ENCODE measurements around the gene RET.
"Not testable (repeated sequence)": the region's sequence is repeated elsewhere in the genome, so short reads cannot be mapped to it uniquely, and the experiment has no call there.

Gene RET

GRCh38 chr10:43136432-43136831, 59.6 kb downstream of the RET start:
- DNase-seq (ENCODE audit: low read depth) = no peak

GRCh38 chr10:43136995-43137716, 60.3 kb downstream of the RET start:
- no peak for DNase-seq (ENCODE audit: low read depth)

GRCh38 chr10:43137717-43138020, 60.8 kb downstream of the RET start:
- DNase-seq (ENCODE audit: low read depth) = no peak

- no peak for DNase-seq (ENCODE audit: low read depth)
These were observed 61.3 kb downstream of the RET start, which contains the start of gene CSGALNACT2 for GRCh38 chr10:43138021-43138756. Gene CSGALNACT2 (plus strand): TSS chr10:43138445. CDS start chr10:43155150, 16,705 bp downstream.

- DNase-seq (ENCODE audit: low read depth) = no peak
These were observed 61.9 kb downstream of the RET start for GRCh38 chr10:43138757-43139241.

GRCh38 chr10:43141421-43141820, 64.6 kb downstream of the RET start:
- no peak for DNase-seq (ENCODE audit: low read depth)

GRCh38 chr10:43145311-43145710, 68.4 kb downstream of the RET start:
- no peak for DNase-seq (ENCODE audit: low read depth)

GRCh38 chr10:43145936-43146335, 69.1 kb downstream of the RET start:
- DNase-seq (ENCODE audit: low read depth) = not testable (repeated sequence)

GRCh38 chr10:43151371-43151770, 74.5 kb downstream of the RET start:
- DNase-seq (ENCODE audit: low read depth) = no peak

- no peak for DNase-seq (ENCODE audit: low read depth)
These were observed 77.0 kb downstream of the RET start for GRCh38 chr10:43153901-43154300.

- DNase-seq (ENCODE audit: low read depth) = no peak
These were observed 78.4 kb downstream of the RET start for GRCh38 chr10:43155221-43155620.

GRCh38 chr10:43155741-43156140, 78.9 kb downstream of the RET start:
- no peak for DNase-seq (ENCODE audit: low read depth)

GRCh38 chr10:43156590-43157341, 79.9 kb downstream of the RET start:
- DNase-seq (ENCODE audit: low read depth) = no peak

- no peak for DNase-seq (ENCODE audit: low read depth)
These were observed 81.8 kb downstream of the RET start for GRCh38 chr10:43158636-43159035.

- no peak for DNase-seq (ENCODE audit: low read depth)
These were observed 83.4 kb downstream of the RET start for GRCh38 chr10:43160046-43160920.

GRCh38 chr10:43160921-43161255, 84.0 kb downstream of the RET start:
- DNase-seq (ENCODE audit: low read depth) = no peak

- no peak for DNase-seq (ENCODE audit: low read depth)
These were observed 85.7 kb downstream of the RET start for GRCh38 chr10:43162604-43163003.

- no peak for DNase-seq (ENCODE audit: low read depth)
These were observed 89.5 kb downstream of the RET start for GRCh38 chr10:43166207-43166879.

- DNase-seq (ENCODE audit: low read depth) = no peak
These were observed 90.1 kb downstream of the RET start for GRCh38 chr10:43166880-43167497.

- DNase-seq (ENCODE audit: low read depth) = no peak
These were observed 90.6 kb downstream of the RET start for GRCh38 chr10:43167498-43167889.

- DNase-seq (ENCODE audit: low read depth) = no peak
These were observed 93.6 kb downstream of the RET start for GRCh38 chr10:43170491-43170890.

All from HS-27A (cell line).